NCI-H2196 treated with DMSO at 0.1 percent for 48 hours (cell line): ENCODE measurements around the gene RSPO4.
"Not testable (repeated sequence)": the region's sequence is repeated elsewhere in the genome, so short reads cannot be mapped to it uniquely, and the experiment has no call there.

Experiments used
- DNase-seq: peaks from one replicate; lab custom pipeline; 2025; ENCODE audit not compliant: unreplicated experiment; lab: John Stamatoyannopoulos, UW

RSPO4 gene

GRCh38 chr20:1001911-1002681 is at the start of gene RSPO4:
RSPO4 (minus strand) TSS chr20:1002311; CDS start chr20:1002164, 147 bp downstream.
- no peak for DNase-seq

GRCh38 chr20:1050440-1050839 is 48.3 kb upstream of the RSPO4 start:
- no peak for DNase-seq

- DNase-seq = no peak
These were observed 43.8 kb upstream of the RSPO4 start for GRCh38 chr20:1045860-1046418.

GRCh38 chr20:1041845-1042390 is 39.8 kb upstream of the RSPO4 start:
- no peak for DNase-seq

- DNase-seq = no peak
These were observed 36.1 kb upstream of the RSPO4 start for GRCh38 chr20:1038205-1038604.

GRCh38 chr20:1037039-1037438 is 34.9 kb upstream of the RSPO4 start:
- DNase-seq = no peak

- DNase-seq = no peak
These were observed 33.4 kb upstream of the RSPO4 start for GRCh38 chr20:1035466-1035865.

- no peak for DNase-seq
These were observed 32.3 kb upstream of the RSPO4 start for GRCh38 chr20:1034415-1034789.

- DNase-seq = no peak
These were observed 31.8 kb upstream of the RSPO4 start for GRCh38 chr20:1033751-1034414.

- DNase-seq = no peak
These were observed 27.9 kb upstream of the RSPO4 start for GRCh38 chr20:1029980-1030379.

- DNase-seq = not testable (repeated sequence)
These were observed 24.1 kb upstream of the RSPO4 start for GRCh38 chr20:1026214-1026613.

GRCh38 chr20:1022871-1023270 is 20.8 kb upstream of the RSPO4 start:
- DNase-seq = no peak

- no peak for DNase-seq
These were observed 18.5 kb upstream of the RSPO4 start for GRCh38 chr20:1020614-1021013.

GRCh38 chr20:1019344-1019743 is 17.2 kb upstream of the RSPO4 start:
- no peak for DNase-seq

- DNase-seq = no peak
These were observed 15.6 kb upstream of the RSPO4 start for GRCh38 chr20:1017677-1018076.

- DNase-seq = no peak
These were observed 13.1 kb upstream of the RSPO4 start for GRCh38 chr20:1015181-1015580.

GRCh38 chr20:1014471-1014870 is 12.4 kb upstream of the RSPO4 start:
- DNase-seq = no peak

GRCh38 chr20:1013566-1014340 is 11.6 kb upstream of the RSPO4 start:
- no peak for DNase-seq

- no peak for DNase-seq
These were observed 10.5 kb upstream of the RSPO4 start for GRCh38 chr20:1012359-1013168.

- no peak for DNase-seq
These were observed 8.5 kb upstream of the RSPO4 start for GRCh38 chr20:1010659-1011058.
